Uterus (tissue), 4 donors: ENCODE data around the gene SORT1. TPM values are rescaled to one million over a fixed set of nuclear protein-coding genes. Genes with fewer than 3 reads are reported as not detected.

ENCODE experiments used
- DNase-seq, 2 donors: peaks; one replicate each; pipeline ENCODE4 v3.0.0-alpha.2; 2019 to 2020
- H3K27ac ChIP-seq, 2 donors: fragments of 200-600 bp; sonication (generic); 1 replicate in 1 of 2; 2 replicates in 1 of 2; pipeline ENCODE4 v1.5.1; 2016 to 2018
- H3K27me3 ChIP-seq, 2 donors: fragments of 200-600 bp; sonication (generic); one replicate each; pipeline ENCODE4 v1.5.1; 2018 to 2019; ENCODE audit warnings: control low read depth in 1 of 2
- H3K36me3 ChIP-seq, 2 donors: fragments of 200-600 bp; sonication (generic); one replicate each; pipeline ENCODE4 v1.5.1; 2019; ENCODE audit warnings: control low read depth in 1 of 2
- H3K4me1 ChIP-seq, 2 donors: fragments of 200-600 bp; sonication (generic); one replicate each; pipeline ENCODE4 v1.5.1; 2018 to 2019; ENCODE audit warnings: control low read depth in 1 of 2
- H3K4me3 ChIP-seq, 2 donors: fragments of 200-600 bp; sonication (generic); 1 replicate in 1 of 2; 2 replicates in 1 of 2; pipeline ENCODE4 v1.5.1; 2018 to 2019; ENCODE audit warnings: mild to moderate bottlenecking in 1 of 2
- H3K9me3 ChIP-seq, 2 donors: fragments of 200-600 bp; sonication (generic); one replicate each; pipeline ENCODE4 v1.5.1; 2019; ENCODE audit warnings: control low read depth in 1 of 2
- POLR2A ChIP-seq, 2 donors: fragments of 450-650 bp; IDR thresholded peaks; one replicate each; pipeline ENCODE4 v1.6.1; 2016; ENCODE audit warnings: antibody characterized with exemption in 2 of 2, mild to moderate bottlenecking in 1 of 2, moderate library complexity in 1 of 2
- intact Hi-C: fragments of 100-400 bp; cut with DNase I; formaldehyde crosslinking; loops from one replicate; pipeline ENCODE4 v1.15.1; 2023; ENCODE audit warnings: low total_unique reads
- total RNA-seq, 4 donors: library from RNA; depleted of rRNA in 3 of 4; stranded (reverse); fragments of >200 nt in 3 of 4; gene quantifications; one replicate each; pipeline versions ENCODE4 v1.1.0 to v1.2.4, GENCODE V29; 2014 to 2023
- TF ChIP-seq, protein P1 (sequence below), 4 experiments: fragments of 200-600 bp in 2 of 4; fragments of 450-650 bp in 2 of 4; sonication (generic) in 2 of 4; IDR thresholded peaks; one replicate each; pipeline ENCODE4 v1.5.1; 2016 to 2019; ENCODE audit warnings: antibody characterized with exemption in 4 of 4, mild to moderate bottlenecking in 2 of 4, moderate library complexity in 1 of 4
- donor health status: DM: yes; HTN: yes; CAD: no.

SORT1 gene
- total RNA-seq, 4 donors from 2014 or later = 20.2 to 43.4 (median 27.9) TPM

DNA sequence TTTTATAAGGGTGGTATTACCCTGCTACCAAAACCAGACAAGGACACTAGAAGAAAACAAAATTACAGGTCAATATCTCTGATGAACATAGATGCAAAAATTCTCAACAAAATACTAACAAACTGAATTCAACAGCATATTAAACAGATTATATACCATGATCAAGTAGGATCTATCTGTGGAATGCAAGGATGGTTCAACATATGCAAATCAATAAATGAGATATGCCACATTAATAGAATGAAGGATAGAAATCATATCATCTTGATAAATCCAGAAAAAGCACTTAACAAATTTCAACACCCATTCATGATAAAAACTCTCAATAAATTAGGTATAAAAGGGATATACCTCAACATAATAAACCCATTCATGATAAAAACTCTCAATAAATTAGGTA is 66.6 kb downstream of the SORT1 start:
- H3K9me3 ChIP-seq = peaks cover 0 to 10% of the 10 kb centered on the region in 2 donors

DNA sequence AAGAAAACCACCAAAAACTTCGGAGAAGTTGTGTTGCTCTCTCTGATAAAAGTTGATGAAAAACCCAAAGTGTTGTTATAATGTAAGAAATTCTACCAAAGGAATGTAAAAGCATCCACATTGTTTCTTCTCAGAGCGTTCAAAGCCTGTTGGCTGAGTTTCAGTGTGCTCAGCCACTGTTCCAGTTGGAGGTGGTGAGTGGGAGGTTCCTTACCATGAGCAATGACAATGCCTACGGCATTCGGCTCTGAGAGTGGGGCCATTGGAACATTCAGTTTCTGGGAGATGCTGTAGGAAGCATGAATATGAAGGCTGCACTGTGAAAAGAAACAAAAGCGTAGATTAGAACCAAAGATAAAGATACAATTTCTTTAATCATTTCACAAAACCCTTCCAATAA is 70.4 kb downstream of the SORT1 start:
- Histone ChIP-seq H3K4me1 (no peaks in the 10 kb centered on the region), H3K36me3 (peaks cover 0 to 4% of the 10 kb centered on the region in 2 donors), H3K4me3 (no peak overlapping the region), H3K27ac (no peak overlapping the region), H3K9me3 (peaks cover 0 to 10% of the 10 kb centered on the region in 2 donors), H3K27me3 (no peaks in the 10 kb centered on the region)
- DNase-seq = no peak
- intact Hi-C loops = no loop called here
- no peak for TF ChIP-seq POLR2A (IDR thresholded peaks at IDR 0.05)
- TF ChIP-seq, protein P1, sequence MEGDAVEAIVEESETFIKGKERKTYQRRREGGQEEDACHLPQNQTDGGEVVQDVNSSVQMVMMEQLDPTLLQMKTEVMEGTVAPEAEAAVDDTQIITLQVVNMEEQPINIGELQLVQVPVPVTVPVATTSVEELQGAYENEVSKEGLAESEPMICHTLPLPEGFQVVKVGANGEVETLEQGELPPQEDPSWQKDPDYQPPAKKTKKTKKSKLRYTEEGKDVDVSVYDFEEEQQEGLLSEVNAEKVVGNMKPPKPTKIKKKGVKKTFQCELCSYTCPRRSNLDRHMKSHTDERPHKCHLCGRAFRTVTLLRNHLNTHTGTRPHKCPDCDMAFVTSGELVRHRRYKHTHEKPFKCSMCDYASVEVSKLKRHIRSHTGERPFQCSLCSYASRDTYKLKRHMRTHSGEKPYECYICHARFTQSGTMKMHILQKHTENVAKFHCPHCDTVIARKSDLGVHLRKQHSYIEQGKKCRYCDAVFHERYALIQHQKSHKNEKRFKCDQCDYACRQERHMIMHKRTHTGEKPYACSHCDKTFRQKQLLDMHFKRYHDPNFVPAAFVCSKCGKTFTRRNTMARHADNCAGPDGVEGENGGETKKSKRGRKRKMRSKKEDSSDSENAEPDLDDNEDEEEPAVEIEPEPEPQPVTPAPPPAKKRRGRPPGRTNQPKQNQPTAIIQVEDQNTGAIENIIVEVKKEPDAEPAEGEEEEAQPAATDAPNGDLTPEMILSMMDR (IDR thresholded peaks at IDR 0.05) = no peak

More for the DNA sequence above, 66.6 kb downstream of the SORT1 start:
- Histone ChIP-seq H3K4me3 (no peak overlapping the region), H3K36me3 (peaks cover 0 to 4% of the 10 kb centered on the region in 2 donors), H3K4me1 (no peaks in the 10 kb centered on the region), H3K27ac (no peak overlapping the region), H3K27me3 (no peaks in the 10 kb centered on the region)
- DNase-seq = no peak
- no peak for TF ChIP-seq POLR2A (IDR thresholded peaks at IDR 0.05)
- TF ChIP-seq, protein P1 (IDR thresholded peaks at IDR 0.05) = no peak
- intact Hi-C loops = no loop called here

DNA sequence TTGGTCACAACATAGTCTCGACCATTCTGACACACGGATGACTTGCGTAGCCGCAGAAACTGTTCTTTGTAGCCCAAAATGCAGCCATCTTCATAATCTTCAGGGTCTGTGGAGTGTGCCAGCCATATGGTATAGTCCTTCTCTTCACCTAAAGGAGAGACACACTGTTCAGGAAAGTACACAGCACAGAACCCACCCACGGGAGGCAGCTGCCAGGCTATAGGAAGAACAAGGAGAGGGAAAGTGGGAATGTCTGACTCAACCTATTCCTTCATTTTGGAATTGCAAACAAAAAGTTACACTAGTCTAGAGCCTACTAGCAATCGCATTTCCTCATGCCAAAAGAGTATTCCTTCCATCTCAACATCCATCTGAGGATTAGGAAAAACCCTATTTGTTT is 74.7 kb downstream of the SORT1 start:
- DNase-seq = no peak
- no peaks in the 10 kb centered on the region for H3K9me3 ChIP-seq
- intact Hi-C loops = no loop called here
- H3K27ac ChIP-seq = no peak overlapping the region
- H3K36me3 ChIP-seq = no peaks in the 10 kb centered on the region
- no peak for TF ChIP-seq POLR2A (IDR thresholded peaks at IDR 0.05)
- TF ChIP-seq, protein P1 (IDR thresholded peaks at IDR 0.05) = no peak
- no peak overlapping the region for H3K4me3 ChIP-seq
- no peaks in the 10 kb centered on the region for H3K27me3 ChIP-seq
- no peaks in the 10 kb centered on the region for H3K4me1 ChIP-seq

DNA sequence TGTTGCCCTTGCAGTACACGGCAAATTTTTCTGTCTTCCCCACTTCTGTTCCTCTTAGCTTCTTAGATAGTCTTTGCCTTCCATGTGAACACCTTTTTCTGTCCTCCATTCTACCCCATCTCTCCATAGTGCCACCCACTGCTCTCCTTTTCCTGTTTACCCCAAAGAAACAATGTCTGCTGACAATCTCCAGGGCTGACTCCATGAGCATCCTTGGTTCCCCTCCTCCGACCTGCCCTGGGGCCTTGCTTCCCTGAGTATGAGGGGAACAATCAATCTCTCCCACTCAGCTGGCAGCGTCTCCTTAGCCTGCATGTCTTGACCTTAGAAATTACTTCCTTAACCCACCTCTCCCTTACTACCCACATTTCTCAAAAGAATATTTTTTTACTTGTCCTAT is 78.6 kb downstream of the SORT1 start:
- no peak for DNase-seq
- Histone ChIP-seq H3K27ac (no peak overlapping the region), H3K4me3 (no peak overlapping the region), H3K27me3 (no peaks in the 10 kb centered on the region), H3K9me3 (no peaks in the 10 kb centered on the region), H3K4me1 (no peaks in the 10 kb centered on the region), H3K36me3 (no peaks in the 10 kb centered on the region)
- TF ChIP-seq POLR2A (IDR thresholded peaks at IDR 0.05) = no peak
- TF ChIP-seq, protein P1 (IDR thresholded peaks at IDR 0.05) = no peak
- intact Hi-C loops = no loop called here

DNA sequence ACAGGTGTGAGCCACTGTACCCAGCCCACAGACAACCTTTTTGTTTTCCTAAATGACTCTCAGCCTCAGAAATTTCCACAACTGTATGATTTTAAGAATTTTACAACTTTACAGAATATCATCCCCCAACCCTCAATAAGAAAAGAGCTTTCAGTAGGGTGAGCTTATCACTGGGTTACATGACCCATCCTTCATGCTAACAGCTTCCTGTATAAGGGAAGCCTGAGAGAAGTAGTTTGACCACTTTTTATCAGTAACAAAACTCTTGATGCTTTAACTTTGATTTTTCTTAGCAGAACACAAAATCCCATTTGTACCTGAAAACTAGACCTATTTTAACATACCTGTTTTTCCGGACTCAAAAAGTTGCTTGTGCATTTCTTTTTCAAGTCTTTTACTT is 81.2 kb downstream of the SORT1 start:
- Histone ChIP-seq H3K27me3 (no peaks in the 10 kb centered on the region), H3K27ac (no peak overlapping the region), H3K4me3 (no peak overlapping the region), H3K9me3 (no peaks in the 10 kb centered on the region), H3K36me3 (no peaks in the 10 kb centered on the region), H3K4me1 (no peaks in the 10 kb centered on the region)
- DNase-seq = no peak
- intact Hi-C loops = no loop called here
- no peak for TF ChIP-seq POLR2A (IDR thresholded peaks at IDR 0.05)
- TF ChIP-seq, protein P1 (IDR thresholded peaks at IDR 0.05) = no peak
